Calu3 (cell line): Measurements from ENCODE around the gene ZSCAN10. TPM values are rescaled to one million over a fixed set of nuclear protein-coding genes. Genes with fewer than 3 reads are reported as not detected.
A peak's percentile ranks its signal among the peaks of the same experiment; 100 is the strongest.

Source experiments
- BruUV-seq: library from RNA; stranded (reverse); fragments of 400-500 nt; replicated peaks from 2 replicates; lab custom pipeline; 2021; lab: Mats Ljungman, UMichigan
- CTCF ChIA-PET: fragments of 300-600 bp; sonication (Branson Sonifier 250); formaldehyde crosslinking; loops from one replicate; lab custom pipeline; 2022; ENCODE audit warnings: antibody characterized with exemption; lab: Charles Lee
- DNase-seq: peaks from one replicate; pipeline ENCODE4 v3.0.0; 2022
- H3K27ac Mint-ChIP-seq: one replicate; pipeline ENCODE4 v1.8.0; 2022; ENCODE audit warnings: mixed read lengths; ENCODE audit not compliant: unreplicated experiment
- H3K27me3 Mint-ChIP-seq: one replicate; pipeline ENCODE4 v1.8.0; 2022; ENCODE audit warnings: mixed read lengths; ENCODE audit not compliant: unreplicated experiment
- H3K36me3 Mint-ChIP-seq: one replicate; pipeline ENCODE4 v1.8.0; 2022; ENCODE audit warnings: mild to moderate bottlenecking, moderate library complexity, mixed read lengths; ENCODE audit not compliant: insufficient read depth, unreplicated experiment
- H3K4me1 Mint-ChIP-seq: one replicate; pipeline ENCODE4 v1.8.0; 2022; ENCODE audit warnings: mild to moderate bottlenecking, low read depth, mixed read lengths; ENCODE audit not compliant: unreplicated experiment
- H3K4me3 Mint-ChIP-seq: one replicate; pipeline ENCODE4 v1.8.0; 2022; ENCODE audit warnings: mild to moderate bottlenecking, low read depth, moderate library complexity, mixed read lengths; ENCODE audit not compliant: unreplicated experiment
- H3K9me3 Mint-ChIP-seq: one replicate; pipeline ENCODE4 v1.8.0; 2022; ENCODE audit warnings: low read depth, mixed read lengths; ENCODE audit not compliant: unreplicated experiment
- CTCF ChIP-seq: fragments of 200-600 bp; IDR thresholded peaks from one replicate; pipeline ENCODE4 v1.8.0; 2022; ENCODE audit warnings: antibody characterized with exemption; ENCODE audit not compliant: unreplicated experiment
- intact Hi-C: fragments of 100-400 bp; cut with micrococcal nuclease; formaldehyde crosslinking; loops from one replicate; pipeline ENCODE4 v1.10.0; 2022; ENCODE audit not compliant: unreplicated experiment
- total RNA-seq: library from RNA; stranded (reverse); gene quantifications from 2 replicates; pipeline ENCODE4 v1.2.3, GENCODE V29; 2022

Gene ZSCAN10
- total RNA-seq, 1 experiment from 2014 or later: not detected

- H3K27me3 Mint-ChIP-seq: no peaks in the 10 kb centered on the region
- intact Hi-C loops: no loop called here
- no peak for TF ChIP-seq CTCF
- H3K4me3 Mint-ChIP-seq: peak overlapping the region; percentile 83
- peaks cover 20% of the 10 kb centered on the region for H3K4me1 Mint-ChIP-seq
- no TSS peak for BruUV-seq
- peak overlapping the region; percentile 70 for H3K27ac Mint-ChIP-seq
- CTCF ChIA-PET: interaction anchor here (1.5 to 2.2 kb wide), 3 partner anchors 9 to 75 kb away, joined by 8 to 19 read pairs (median 18); no protein-coding TSS in a partner anchor
- peaks cover 63% of the 10 kb centered on the region for H3K36me3 Mint-ChIP-seq
- H3K9me3 Mint-ChIP-seq: no peaks in the 10 kb centered on the region
- no peak for DNase-seq
These were observed 34.8 kb upstream of the ZSCAN10 start for GRCh38 chr16:3133844-3134243.

- intact Hi-C loops: no loop called here
- no peak overlapping the region for H3K27ac Mint-ChIP-seq
- DNase-seq: peak; percentile 73
- H3K27me3 Mint-ChIP-seq: no peaks in the 10 kb centered on the region
- peaks cover 74% of the 10 kb centered on the region for H3K36me3 Mint-ChIP-seq
- no peaks in the 10 kb centered on the region for H3K9me3 Mint-ChIP-seq
- peak; percentile 76 for TF ChIP-seq CTCF
- no TSS peak for BruUV-seq
- CTCF ChIA-PET: interaction anchor here (0.6 to 1.2 kb wide), 6 partner anchors 9 to 149 kb away, joined by 3 to 9 read pairs (median 4); no protein-coding TSS in a partner anchor
- no peak overlapping the region for H3K4me3 Mint-ChIP-seq
- peaks cover 22% of the 10 kb centered on the region for H3K4me1 Mint-ChIP-seq
These were observed 32.8 kb upstream of the ZSCAN10 start for GRCh38 chr16:3131755-3132377.

- no TSS peak for BruUV-seq
- H3K9me3 Mint-ChIP-seq: no peaks in the 10 kb centered on the region
- peak; percentile 95 for TF ChIP-seq CTCF
These were observed 30.3 kb upstream of the ZSCAN10 start for GRCh38 chr16:3129137-3130131.

GRCh38 chr16:3127745-3128144 lies 28.7 kb upstream of the ZSCAN10 start:
- BruUV-seq: no TSS peak
- Mint-ChIP-seq H3K9me3 (no peaks in the 10 kb centered on the region), H3K4me1 (peaks cover 26% of the 10 kb centered on the region), H3K27me3 (no peaks in the 10 kb centered on the region), H3K27ac (no peak overlapping the region), H3K4me3 (no peak overlapping the region), H3K36me3 (peaks cover 76% of the 10 kb centered on the region)
- CTCF ChIA-PET: interaction anchor here (0.6 kb wide), 1 partner anchor 99 kb away, joined by 6 read pairs; no protein-coding TSS in a partner anchor
- TF ChIP-seq CTCF: no peak
- no peak for DNase-seq
- intact Hi-C loops: loop anchor here (2.0 kb wide), 2 partner anchors 21 to 69 kb away; no protein-coding TSS in a partner anchor

More at GRCh38 chr16:3129137-3130131, 30.3 kb upstream of the ZSCAN10 start:
- CTCF ChIA-PET: interaction anchor here (0.6 to 2.5 kb wide), 20 partner anchors 12 to 152 kb away, joined by 3 to 48 read pairs (median 4); partner anchors contain the start of gene OR1F1
- peak overlapping the region; percentile 39 for H3K27ac Mint-ChIP-seq
- H3K4me3 Mint-ChIP-seq: peak overlapping the region; percentile 73
- H3K4me1 Mint-ChIP-seq: peaks cover 14% of the 10 kb centered on the region
- H3K36me3 Mint-ChIP-seq: peaks cover 79% of the 10 kb centered on the region
- H3K27me3 Mint-ChIP-seq: no peaks in the 10 kb centered on the region
- intact Hi-C loops: loop anchor here (2.0 kb wide), 2 partner anchors 23 to 71 kb away; no protein-coding TSS in a partner anchor
- DNase-seq: peak; percentile 89
